Duodenal mucosa (tissue), 2 donors: ENCODE data around the gene ASXL1.

Experiments used
- H3K27ac ChIP-seq: one replicate; pipeline ENCODE4 v1.7.0; 2013; ENCODE audit warnings: low read depth, low read length
- H3K27me3 ChIP-seq, 2 donors: one replicate each; pipeline ENCODE4 v1.7.0; 2013; ENCODE audit warnings: low read length in 2 of 2, control low read depth in 1 of 2; ENCODE audit not compliant: insufficient read depth in 2 of 2, control insufficient read depth in 1 of 2
- H3K36me3 ChIP-seq, 2 donors: one replicate each; pipeline ENCODE4 v1.7.0; 2013; ENCODE audit warnings: low read length in 2 of 2, control low read depth in 1 of 2; ENCODE audit not compliant: insufficient read depth in 2 of 2, control insufficient read depth in 1 of 2
- H3K4me1 ChIP-seq, 2 donors: one replicate each; pipeline ENCODE4 v1.7.0; 2013; ENCODE audit warnings: low read length in 2 of 2, control low read depth in 1 of 2; ENCODE audit not compliant: insufficient read depth in 2 of 2, control insufficient read depth in 1 of 2
- H3K4me3 ChIP-seq, 2 donors: one replicate each; pipeline ENCODE4 v1.7.0; 2013; ENCODE audit warnings: low read length in 2 of 2, low read depth in 1 of 2
- H3K9ac ChIP-seq, 2 donors: one replicate each; pipeline ENCODE4 v1.7.0; 2013; ENCODE audit warnings: low read length in 2 of 2, low read depth in 1 of 2
- H3K9me3 ChIP-seq, 2 donors: one replicate each; pipeline ENCODE4 v1.7.0; 2013; ENCODE audit warnings: low read length in 2 of 2, control low read depth in 1 of 2; ENCODE audit not compliant: control insufficient read depth in 1 of 2

ASXL1 gene

GRCh38 chr20:32472581-32473207 lies 114.6 kb downstream of the ASXL1 start:
- peak overlapping the region; percentile 66 to 70 for H3K4me3 ChIP-seq
- peaks cover 77 to 89% of the 10 kb centered on the region in 2 donors for H3K4me1 ChIP-seq
- peak overlapping the region; percentile 70 to 71 for H3K9ac ChIP-seq
- peak overlapping the region; percentile 88 for H3K27ac ChIP-seq
- H3K36me3 ChIP-seq = peaks cover 14 to 19% of the 10 kb centered on the region in 2 donors
- H3K27me3 ChIP-seq = no peaks in the 10 kb centered on the region
- no peaks in the 10 kb centered on the region for H3K9me3 ChIP-seq

DNA sequence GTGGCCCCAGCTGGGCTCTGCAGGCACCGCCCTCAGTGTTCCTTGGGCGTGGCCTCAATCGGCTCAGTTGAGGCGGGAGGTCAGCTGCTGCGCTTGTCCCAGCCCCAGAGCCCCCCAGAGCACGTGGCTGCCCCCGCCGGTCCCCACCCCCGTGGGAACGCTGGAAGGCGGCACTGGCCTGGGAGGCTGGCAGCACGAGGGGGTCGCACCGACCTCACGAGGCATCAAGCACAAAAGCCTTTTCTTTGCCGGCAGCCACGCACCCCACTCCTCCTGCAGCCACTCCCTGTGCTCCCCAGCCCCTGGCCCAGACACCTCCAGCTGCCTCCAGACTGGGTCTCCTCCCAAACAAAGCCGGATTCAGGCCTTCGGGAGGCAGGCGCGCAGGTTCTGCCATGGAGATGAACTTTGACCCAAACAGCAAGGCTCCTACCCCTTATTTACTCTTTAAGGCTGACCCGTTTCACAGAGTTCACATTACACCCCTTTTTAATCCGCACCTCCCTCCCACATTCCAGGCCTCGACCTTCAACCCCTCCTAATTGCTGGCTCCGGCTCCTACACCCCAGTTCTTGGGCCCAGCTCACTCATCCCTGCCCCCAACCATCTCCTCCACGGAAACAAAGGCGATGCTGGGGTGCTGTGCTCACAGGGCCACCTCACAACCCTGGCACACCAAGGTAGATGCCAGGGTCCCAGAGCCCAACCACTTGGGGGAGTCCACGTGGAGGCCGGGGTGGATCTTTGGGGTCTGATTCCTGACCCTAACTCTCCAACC lies 115.3 kb downstream of the ASXL1 start:
- Histone ChIP-seq H3K4me1 (peaks cover 78 to 89% of the 10 kb centered on the region in 2 donors), H3K27me3 (no peaks in the 10 kb centered on the region), H3K36me3 (peaks cover 14 to 19% of the 10 kb centered on the region in 2 donors), H3K9me3 (no peaks in the 10 kb centered on the region), H3K27ac (peak overlapping the region; percentile 89), H3K9ac (peak overlapping the region; percentile 70 to 71), H3K4me3 (peak overlapping the region; percentile 66 to 70)

DNA sequence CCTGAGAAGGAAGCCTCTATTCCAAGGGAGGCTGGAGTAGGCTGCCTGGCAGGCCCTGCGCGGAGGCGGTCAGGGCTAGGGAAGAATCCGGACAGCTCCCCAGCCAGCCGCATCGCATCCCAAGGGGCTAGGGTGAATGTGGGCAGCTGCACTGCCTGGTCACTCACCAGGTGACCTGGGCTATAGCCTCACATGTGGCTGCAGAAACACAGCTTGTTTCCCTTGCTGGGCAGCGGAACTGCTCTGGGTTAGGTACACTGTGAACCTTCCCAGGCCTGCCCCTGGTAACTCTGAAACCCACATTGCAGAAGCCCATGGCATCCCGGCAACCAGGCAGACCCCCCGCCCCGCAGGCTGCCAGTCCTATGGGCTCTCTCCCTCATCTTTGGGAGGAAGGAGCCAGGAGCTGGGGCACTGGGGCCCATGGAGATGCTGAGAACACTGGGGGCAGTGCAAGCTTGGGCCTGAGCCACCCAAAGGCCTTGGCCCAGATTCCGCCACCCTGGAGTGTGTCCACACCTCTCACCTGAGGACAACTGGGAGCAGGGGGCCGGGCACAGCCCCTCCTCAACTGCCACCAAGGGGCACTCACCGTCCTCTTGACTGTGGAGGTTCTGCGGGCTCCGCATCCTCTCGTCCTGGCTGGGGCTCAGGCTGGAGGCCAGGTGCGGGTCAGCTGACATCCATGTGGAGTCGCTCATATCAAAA lies 116.0 kb downstream of the ASXL1 start:
- peaks cover 14 to 19% of the 10 kb centered on the region in 2 donors for H3K36me3 ChIP-seq
- H3K4me1 ChIP-seq = peaks cover 85 to 91% of the 10 kb centered on the region in 2 donors
- H3K9me3 ChIP-seq = no peaks in the 10 kb centered on the region
- peak overlapping the region; percentile 66 to 70 for H3K4me3 ChIP-seq
- peak overlapping the region; percentile 70 to 71 for H3K9ac ChIP-seq
- H3K27ac ChIP-seq = peak overlapping the region; percentile 89
- H3K27me3 ChIP-seq = no peaks in the 10 kb centered on the region

DNA sequence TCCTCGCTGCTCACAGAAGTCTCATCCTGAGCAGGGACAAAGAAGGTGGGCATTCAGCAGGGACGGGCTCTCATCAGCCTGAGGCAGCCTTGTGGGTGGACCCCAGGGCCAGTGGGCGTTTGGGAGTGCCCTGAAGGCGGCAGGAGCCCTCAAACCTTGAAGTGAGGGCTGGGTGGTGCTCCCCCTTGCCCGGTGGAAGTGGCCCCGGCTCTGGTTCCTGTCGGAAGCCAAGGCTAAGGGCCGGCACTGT lies 116.5 kb downstream of the ASXL1 start:
- peak overlapping the region; percentile 89 for H3K27ac ChIP-seq
- H3K9me3 ChIP-seq = no peaks in the 10 kb centered on the region
- peak overlapping the region; percentile 66 to 70 for H3K4me3 ChIP-seq
- peak overlapping the region; percentile 70 to 71 for H3K9ac ChIP-seq
- peaks cover 90 to 95% of the 10 kb centered on the region in 2 donors for H3K4me1 ChIP-seq
- no peaks in the 10 kb centered on the region for H3K27me3 ChIP-seq
- peaks cover 14 to 18% of the 10 kb centered on the region in 2 donors for H3K36me3 ChIP-seq

GRCh38 chr20:32474967-32475811 lies 117.1 kb downstream of the ASXL1 start:
- Histone ChIP-seq H3K36me3 (peaks cover 14 to 15% of the 10 kb centered on the region in 2 donors), H3K9ac (peak overlapping the region; percentile 70 to 76), H3K4me1 (peaks cover 95% of the 10 kb centered on the region in 2 donors), H3K9me3 (no peaks in the 10 kb centered on the region), H3K4me3 (peak overlapping the region; percentile 66 to 70), H3K27ac (peak overlapping the region; percentile 89), H3K27me3 (no peaks in the 10 kb centered on the region)

DNA sequence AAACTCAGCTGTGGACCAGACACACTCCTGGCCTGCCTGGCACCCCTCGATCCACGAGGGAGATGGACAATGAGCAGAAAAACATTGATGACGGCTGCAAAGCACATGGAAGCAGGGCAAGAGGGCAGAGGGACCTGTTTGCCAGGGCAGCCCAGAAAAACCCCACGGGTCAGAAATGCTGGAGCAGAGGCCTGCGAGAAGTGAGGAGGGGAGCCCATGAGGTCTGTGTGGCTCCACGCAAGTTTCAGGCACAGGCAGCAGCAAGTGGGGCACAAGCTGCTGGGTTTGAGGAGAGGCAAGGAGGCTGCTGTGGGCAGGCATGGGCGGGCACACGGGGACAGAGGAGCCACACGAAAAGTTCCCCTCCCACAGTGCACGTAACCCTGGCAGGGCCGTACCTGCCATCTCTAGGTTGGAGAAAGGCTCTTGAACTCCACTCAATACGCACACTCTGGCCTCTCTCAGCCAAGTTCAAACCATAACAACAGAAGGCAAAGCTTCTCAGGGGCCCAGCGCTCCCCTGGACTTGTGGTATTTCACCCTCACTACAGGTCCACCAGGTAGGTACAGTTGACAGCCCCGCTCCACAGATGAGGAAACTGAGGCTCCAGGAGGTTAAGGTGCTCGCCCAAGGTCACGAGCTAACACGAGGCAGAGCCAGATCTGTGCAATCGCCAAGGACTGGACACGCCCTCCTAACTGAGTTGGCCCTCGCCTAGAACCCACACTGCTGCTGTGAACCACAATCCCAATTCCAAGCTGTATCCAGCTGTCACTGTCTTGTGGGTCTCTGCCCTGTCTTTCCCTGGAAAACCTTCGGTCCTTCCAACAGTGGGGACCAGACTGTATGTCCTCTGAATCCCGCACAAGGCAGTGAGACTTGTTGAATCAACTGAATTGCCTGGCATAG lies 118.8 kb downstream of the ASXL1 start:
- H3K9ac ChIP-seq = peak overlapping the region; percentile 4 to 70
- peak overlapping the region in 1 of 2 donors; percentile 70 for H3K4me3 ChIP-seq
- H3K27me3 ChIP-seq = no peaks in the 10 kb centered on the region
- H3K4me1 ChIP-seq = peaks cover 94 to 97% of the 10 kb centered on the region in 2 donors
- H3K9me3 ChIP-seq = no peaks in the 10 kb centered on the region
- H3K36me3 ChIP-seq = peaks cover 6 to 10% of the 10 kb centered on the region in 2 donors
- H3K27ac ChIP-seq = peak overlapping the region; percentile 50

- H3K27me3 ChIP-seq = no peaks in the 10 kb centered on the region
- no peaks in the 10 kb centered on the region for H3K9me3 ChIP-seq
- H3K4me1 ChIP-seq = peaks cover 84 to 90% of the 10 kb centered on the region in 2 donors
- peaks cover 0 to 1% of the 10 kb centered on the region in 2 donors for H3K36me3 ChIP-seq
- no peak overlapping the region for H3K4me3 ChIP-seq
- peak overlapping the region in 1 of 2 donors; percentile 4 for H3K9ac ChIP-seq
- H3K27ac ChIP-seq = no peak overlapping the region
Observed at GRCh38 chr20:32477594-32478512, 119.7 kb downstream of the ASXL1 start.

- Histone ChIP-seq H3K4me1 (peaks cover 78 to 83% of the 10 kb centered on the region in 2 donors), H3K36me3 (no peaks in the 10 kb centered on the region), H3K9ac (no peak overlapping the region), H3K27ac (no peak overlapping the region), H3K27me3 (no peaks in the 10 kb centered on the region), H3K4me3 (no peak overlapping the region), H3K9me3 (no peaks in the 10 kb centered on the region)
Observed at GRCh38 chr20:32478576-32478975, 120.4 kb downstream of the ASXL1 start.
